Activated T-helper 1 cell treated with anti-CD3 and anti-CD28 coated beads, Interleukin-12 subunit alpha, Interleukin-12 subunit beta, Interleukin-2, Interleukin-4 antibody, amounts not matched to agents 30 ng/mL and 10 ng/mL and 1 ng/mL, durations not matched to agents 14 hours and 24 hours and 36 hours (primary cell): ENCODE data around the gene ZNF691. TPM values are rescaled to one million over a fixed set of nuclear protein-coding genes. Genes with fewer than 3 reads are reported as not detected.
"Not testable (repeated sequence)": the region's sequence is repeated elsewhere in the genome, so short reads cannot be mapped to it uniquely, and the experiment has no call there.

Source experiments
- DNase-seq: peaks from one replicate; pipeline ENCODE4 v3.0.0; 2021; ENCODE audit warnings: low spot score
- H3K27ac Mint-ChIP-seq: one replicate; pipeline ENCODE4 v1.8.0; 2021; ENCODE audit warnings: mild to moderate bottlenecking, mixed read lengths
- H3K27me3 Mint-ChIP-seq: one replicate; pipeline ENCODE4 v1.8.0; 2022; ENCODE audit warnings: mild to moderate bottlenecking, moderate library complexity, mixed read lengths; ENCODE audit not compliant: insufficient read depth
- H3K36me3 Mint-ChIP-seq: one replicate; pipeline ENCODE4 v1.8.0; 2021; ENCODE audit warnings: low read depth, mixed read lengths
- H3K4me1 Mint-ChIP-seq: one replicate; pipeline ENCODE4 v1.8.0; 2021; ENCODE audit warnings: low read depth, mixed read lengths
- H3K4me3 Mint-ChIP-seq: one replicate; pipeline ENCODE4 v1.8.0; 2021; ENCODE audit warnings: mild to moderate bottlenecking, moderate library complexity, mixed read lengths
- H3K9me3 Mint-ChIP-seq: one replicate; pipeline ENCODE4 v1.8.0; 2021; ENCODE audit warnings: mixed read lengths
- intact Hi-C: fragments of 100-400 bp; cut with micrococcal nuclease; formaldehyde crosslinking; loops from one replicate; pipeline ENCODE4 v1.15.1; 2024
- total RNA-seq: library from RNA; stranded (reverse); gene quantifications from 2 replicates; pipeline ENCODE4 v1.2.3, GENCODE V29; 2022

ZNF691 gene
- 10.0 and 12.9 TPM in 2 replicates for total RNA-seq

GRCh38 chr1:42846257-42847110, at the start of gene ZNF691:
ZNF691 (plus strand) TSS chr1:42846613; CDS start chr1:42849659, 3,046 bp downstream.
- Mint-ChIP-seq H3K27me3 (no peaks in the 10 kb centered on the region), H3K9me3 (peaks cover 6% of the 10 kb centered on the region), H3K36me3 (peaks cover 26% of the 10 kb centered on the region), H3K27ac (peak within 1 kb of the TSS; percentile 78), H3K4me1 (peaks cover 41% of the 10 kb centered on the region), H3K4me3 (peak within 1 kb of the TSS; percentile 97)
- DNase-seq: peak; percentile 86
- intact Hi-C loops: loop anchor here (1.0 to 10.0 kb wide), 11 partner anchors 30 to 1938 kb away; partner anchors contain the start of genes BEST4, C1orf50, CCDC30 and CFAP57

GRCh38 chr1:42797414-42797813, 49.0 kb upstream of the ZNF691 start:
- H3K27ac Mint-ChIP-seq: no peak overlapping the region
- intact Hi-C loops: no loop called here
- peaks cover 9% of the 10 kb centered on the region for H3K27me3 Mint-ChIP-seq
- no peak for DNase-seq
- no peak overlapping the region for H3K4me3 Mint-ChIP-seq
- H3K36me3 Mint-ChIP-seq: no peaks in the 10 kb centered on the region
- no peaks in the 10 kb centered on the region for H3K4me1 Mint-ChIP-seq
- no peaks in the 10 kb centered on the region for H3K9me3 Mint-ChIP-seq

- Mint-ChIP-seq H3K27ac (no peak overlapping the region), H3K4me3 (no peak overlapping the region), H3K36me3 (no peaks in the 10 kb centered on the region), H3K4me1 (no peaks in the 10 kb centered on the region), H3K27me3 (peaks cover 9% of the 10 kb centered on the region), H3K9me3 (no peaks in the 10 kb centered on the region)
- intact Hi-C loops: no loop called here
- no peak for DNase-seq
These were observed 48.4 kb upstream of the ZNF691 start for GRCh38 chr1:42797979-42798378.

GRCh38 chr1:42801832-42802473, 44.5 kb upstream of the ZNF691 start:
- H3K9me3 Mint-ChIP-seq: no peaks in the 10 kb centered on the region
- peaks cover 2% of the 10 kb centered on the region for H3K27me3 Mint-ChIP-seq
- H3K4me3 Mint-ChIP-seq: no peak overlapping the region
- no peak for DNase-seq
- intact Hi-C loops: no loop called here
- H3K4me1 Mint-ChIP-seq: peaks cover 8% of the 10 kb centered on the region
- no peak overlapping the region for H3K27ac Mint-ChIP-seq
- H3K36me3 Mint-ChIP-seq: peaks cover 8% of the 10 kb centered on the region

GRCh38 chr1:42806171-42806570, 40.2 kb upstream of the ZNF691 start:
- H3K9me3 Mint-ChIP-seq: no peaks in the 10 kb centered on the region
- no peaks in the 10 kb centered on the region for H3K27me3 Mint-ChIP-seq
- peaks cover 15% of the 10 kb centered on the region for H3K4me1 Mint-ChIP-seq
- H3K4me3 Mint-ChIP-seq: no peak overlapping the region
- H3K27ac Mint-ChIP-seq: no peak overlapping the region
- no peak for DNase-seq
- peaks cover 8% of the 10 kb centered on the region for H3K36me3 Mint-ChIP-seq
- intact Hi-C loops: no loop called here

- Mint-ChIP-seq H3K9me3 (no peaks in the 10 kb centered on the region), H3K27me3 (no peaks in the 10 kb centered on the region), H3K4me1 (peaks cover 15% of the 10 kb centered on the region), H3K36me3 (peaks cover 8% of the 10 kb centered on the region), H3K27ac (no peak overlapping the region), H3K4me3 (no peak overlapping the region)
- DNase-seq: no peak
- intact Hi-C loops: no loop called here
These were observed 39.8 kb upstream of the ZNF691 start for GRCh38 chr1:42806593-42806992.

GRCh38 chr1:42807056-42807668, 39.3 kb upstream of the ZNF691 start:
- Mint-ChIP-seq H3K4me3 (no peak overlapping the region), H3K27ac (no peak overlapping the region), H3K9me3 (no peaks in the 10 kb centered on the region)

GRCh38 chr1:42814815-42815214, 31.6 kb upstream of the ZNF691 start:
- H3K27ac Mint-ChIP-seq, H3K9me3 Mint-ChIP-seq, DNase-seq, H3K36me3 Mint-ChIP-seq, intact Hi-C loops, H3K27me3 Mint-ChIP-seq: not testable (repeated sequence)
- H3K4me3 Mint-ChIP-seq: peak overlapping the region; percentile 23
- H3K4me1 Mint-ChIP-seq: peaks cover 19% of the 10 kb centered on the region

More at GRCh38 chr1:42807056-42807668, 39.3 kb upstream of the ZNF691 start:
- DNase-seq: no peak
- Mint-ChIP-seq H3K36me3 (peaks cover 8% of the 10 kb centered on the region), H3K4me1 (peaks cover 15% of the 10 kb centered on the region), H3K27me3 (no peaks in the 10 kb centered on the region)
- intact Hi-C loops: no loop called here

- Mint-ChIP-seq H3K27ac (peak overlapping the region; percentile 80), H3K4me1 (peaks cover 19% of the 10 kb centered on the region), H3K4me3 (peak overlapping the region; percentile 79), H3K36me3 (peaks cover 1% of the 10 kb centered on the region), H3K27me3 (no peaks in the 10 kb centered on the region), H3K9me3 (no peaks in the 10 kb centered on the region)
- no peak for DNase-seq
- intact Hi-C loops: loop anchor here (1.0 to 2.0 kb wide), 7 partner anchors 30 to 891 kb away; partner anchors contain the start of genes CCDC30, PPIH, ST3GAL3 and YBX1
These were observed 30.4 kb upstream of the ZNF691 start for GRCh38 chr1:42815941-42816584.

GRCh38 chr1:42816585-42817439, 29.6 kb upstream of the ZNF691 start, which contains the start of the genes ERMAP and SVBP:
ERMAP (plus strand) TSS chr1:42817122; CDS start chr1:42830449, 13,327 bp downstream.
SVBP (minus strand) TSS chr1:42817397; CDS start chr1:42816544, 853 bp downstream.
- intact Hi-C loops: loop anchor here (1.0 to 2.0 kb wide), 8 partner anchors 29 to 890 kb away; partner anchors contain the start of genes C1orf50, CCDC30, P3H1 and PPIH
- Mint-ChIP-seq H3K27ac (peak within 1 kb of the TSS; percentile 80), H3K9me3 (no peaks in the 10 kb centered on the region), H3K36me3 (peaks cover 1% of the 10 kb centered on the region), H3K4me3 (peak within 1 kb of the TSS; percentile 79), H3K4me1 (peaks cover 19% of the 10 kb centered on the region), H3K27me3 (no peaks in the 10 kb centered on the region)
- DNase-seq: peak; percentile 90

GRCh38 chr1:42817440-42817767, 29.0 kb upstream of the ZNF691 start:
- H3K36me3 Mint-ChIP-seq: peaks cover 1% of the 10 kb centered on the region
- H3K9me3 Mint-ChIP-seq: no peaks in the 10 kb centered on the region
- peak overlapping the region; percentile 79 for H3K4me3 Mint-ChIP-seq
- no peak overlapping the region for H3K27ac Mint-ChIP-seq
- no peaks in the 10 kb centered on the region for H3K27me3 Mint-ChIP-seq
- peaks cover 19% of the 10 kb centered on the region for H3K4me1 Mint-ChIP-seq
- no peak for DNase-seq
- intact Hi-C loops: loop anchor here (1.0 to 2.0 kb wide), 6 partner anchors 50 to 889 kb away; partner anchors contain the start of genes C1orf50, CCDC30, P3H1 and PPIH
